NAMALWA (cell line): ENCODE measurements around the gene CNKSR2.

Source experiments
- DNase-seq: peaks from one replicate; pipeline ENCODE4 v3.0.0-alpha.2; 2015; ENCODE audit warnings: low spot score

CNKSR2 gene

DNA sequence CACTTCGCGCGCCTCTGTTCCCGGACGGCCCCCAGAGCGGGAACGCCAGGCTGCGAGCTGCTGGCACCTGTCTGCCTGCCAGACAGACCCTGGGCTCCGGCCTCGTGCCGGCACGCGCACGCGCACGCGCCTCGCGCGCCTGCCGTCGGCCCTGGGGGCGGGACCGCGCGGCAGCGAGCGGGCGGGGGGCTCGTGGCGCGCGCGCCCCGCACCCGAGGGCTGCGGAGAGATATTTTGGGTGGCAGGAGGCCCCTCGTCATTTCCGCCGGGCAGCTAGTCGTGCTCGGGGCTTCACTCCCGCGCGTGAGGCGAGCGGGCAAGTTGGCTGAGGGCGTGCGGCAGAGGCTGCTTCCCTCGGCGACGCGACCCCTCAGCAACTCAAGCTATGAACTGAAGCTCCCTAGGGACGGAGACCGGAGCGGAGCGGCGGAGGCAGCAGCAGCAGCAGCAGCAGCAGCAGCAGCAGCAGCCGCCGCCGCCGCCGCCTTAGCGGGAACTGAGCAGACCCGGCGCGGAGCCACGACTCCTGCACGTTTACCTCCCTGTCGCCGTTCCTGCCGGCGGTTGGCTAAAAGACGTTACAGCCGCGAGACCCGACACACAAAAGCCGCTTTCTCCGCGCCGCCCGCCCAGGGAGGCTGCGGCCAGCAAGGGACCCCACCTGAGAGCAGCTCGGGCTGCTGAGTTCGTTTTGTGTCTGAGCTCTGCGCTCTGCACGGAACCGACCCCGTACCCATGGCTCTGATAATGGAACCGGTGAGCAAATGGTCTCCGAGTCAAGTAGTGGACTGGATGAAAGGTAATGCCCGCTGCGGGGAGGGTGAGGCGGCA, at the start of gene CNKSR2:
Gene CNKSR2, plus strand, starts transcription at position 256 of the 831 bp plus-strand sequence. Its CDS starts 480 bp downstream, at position 736.
- DNase-seq: no peak

DNA sequence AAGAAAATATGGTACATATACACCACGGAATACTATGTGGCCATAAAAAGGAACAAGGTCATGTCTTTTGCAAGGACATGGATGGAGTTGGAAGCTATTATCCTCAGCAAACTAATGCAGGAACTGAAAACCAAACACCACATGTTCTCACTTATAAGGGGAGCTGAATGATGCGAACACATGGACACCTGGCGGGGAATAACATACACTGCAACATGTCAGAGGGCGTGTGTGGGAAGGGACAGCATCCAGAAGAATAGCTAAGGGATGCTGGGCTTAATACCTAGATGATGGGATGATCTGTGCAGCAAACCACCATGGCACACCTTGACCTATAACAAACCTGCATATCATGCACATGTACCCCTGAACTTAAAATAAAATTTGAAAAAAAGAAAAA, 19.5 kb upstream of the CNKSR2 start:
- DNase-seq: peak; percentile 2

DNA sequence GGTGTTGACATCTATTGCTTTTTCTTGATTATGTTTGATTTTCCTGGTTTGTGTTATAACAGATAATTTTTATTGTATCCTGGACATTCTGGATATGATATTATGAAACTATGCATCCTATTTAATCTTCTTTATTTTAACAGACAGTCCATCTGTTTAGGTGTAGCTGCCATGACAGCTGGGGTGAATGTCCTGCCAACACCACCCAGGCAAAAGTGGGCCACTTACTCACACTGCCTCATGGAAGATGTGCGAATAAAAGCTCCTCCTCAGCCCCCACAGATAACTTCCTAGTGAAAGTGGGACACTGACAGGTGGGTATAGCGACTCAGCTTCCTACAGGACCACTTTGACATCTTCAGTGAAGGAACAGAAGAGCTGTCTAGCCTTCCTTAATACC, 18.4 kb upstream of the CNKSR2 start:
- no peak for DNase-seq

DNA sequence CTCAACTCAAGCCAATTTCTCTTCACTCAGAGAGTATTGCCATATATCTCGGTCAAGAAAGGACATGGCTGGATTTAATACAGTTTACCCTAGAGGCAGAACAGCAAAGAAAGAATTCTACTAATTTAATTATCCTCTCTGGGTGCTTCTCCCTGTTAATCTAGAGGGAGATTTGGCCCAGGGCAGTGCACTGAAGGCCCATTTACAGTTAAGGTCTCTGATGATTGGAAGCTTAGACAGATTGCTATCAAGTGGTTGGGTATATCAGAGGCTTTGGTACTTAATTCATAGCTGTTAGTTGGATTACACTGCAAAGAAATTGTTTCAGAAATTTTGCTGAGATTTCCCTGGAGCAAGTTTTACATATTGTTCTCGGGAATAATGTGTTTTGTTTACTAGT, 4.6 kb upstream of the CNKSR2 start:
- DNase-seq: no peak

DNA sequence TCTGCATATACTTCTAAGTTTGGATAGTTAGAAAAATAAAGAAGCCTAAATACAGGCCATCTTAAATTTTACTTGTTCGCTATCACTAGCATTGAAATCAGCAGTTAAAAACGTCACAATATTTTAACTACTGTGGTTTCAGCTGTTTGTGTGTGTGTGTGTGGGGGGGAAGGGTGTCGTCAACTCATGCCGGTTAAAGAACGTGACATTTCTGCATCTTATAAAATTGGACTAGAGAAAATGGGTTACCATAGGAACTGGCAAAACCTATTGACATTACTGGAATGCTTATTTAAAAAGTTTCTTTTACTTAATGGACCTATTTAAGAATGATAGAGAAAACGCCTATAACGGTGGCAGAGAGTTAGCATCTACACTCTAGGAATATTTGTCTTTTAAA, 1.2 kb upstream of the CNKSR2 start:
- no peak for DNase-seq

DNA sequence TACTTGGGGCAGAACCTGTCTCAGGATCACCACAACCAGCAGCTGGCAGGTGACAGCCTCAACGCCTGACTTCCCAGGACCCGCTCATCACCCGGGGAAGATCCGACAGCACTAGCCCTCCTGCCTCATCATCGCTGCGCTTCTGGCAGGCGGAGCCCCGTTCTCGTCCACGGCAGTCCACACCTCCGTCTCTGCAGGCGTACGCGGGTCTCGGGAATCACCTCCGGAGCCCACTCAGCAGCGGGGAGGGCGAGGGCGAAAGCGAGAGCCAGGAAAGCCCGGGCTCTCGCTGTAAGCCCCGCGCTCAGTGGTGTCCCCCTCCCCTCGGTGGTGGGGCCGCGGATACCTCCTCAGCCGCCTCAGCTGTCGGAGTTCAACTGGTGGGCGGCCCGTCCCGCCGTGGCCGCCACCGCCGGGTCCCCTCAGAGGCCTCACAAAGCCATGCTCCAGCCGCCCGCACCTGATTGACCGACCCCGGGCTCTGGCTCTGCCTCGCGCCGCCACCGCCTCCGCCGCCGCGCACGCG, 518 bp upstream of the CNKSR2 start:
- no peak for DNase-seq

DNA sequence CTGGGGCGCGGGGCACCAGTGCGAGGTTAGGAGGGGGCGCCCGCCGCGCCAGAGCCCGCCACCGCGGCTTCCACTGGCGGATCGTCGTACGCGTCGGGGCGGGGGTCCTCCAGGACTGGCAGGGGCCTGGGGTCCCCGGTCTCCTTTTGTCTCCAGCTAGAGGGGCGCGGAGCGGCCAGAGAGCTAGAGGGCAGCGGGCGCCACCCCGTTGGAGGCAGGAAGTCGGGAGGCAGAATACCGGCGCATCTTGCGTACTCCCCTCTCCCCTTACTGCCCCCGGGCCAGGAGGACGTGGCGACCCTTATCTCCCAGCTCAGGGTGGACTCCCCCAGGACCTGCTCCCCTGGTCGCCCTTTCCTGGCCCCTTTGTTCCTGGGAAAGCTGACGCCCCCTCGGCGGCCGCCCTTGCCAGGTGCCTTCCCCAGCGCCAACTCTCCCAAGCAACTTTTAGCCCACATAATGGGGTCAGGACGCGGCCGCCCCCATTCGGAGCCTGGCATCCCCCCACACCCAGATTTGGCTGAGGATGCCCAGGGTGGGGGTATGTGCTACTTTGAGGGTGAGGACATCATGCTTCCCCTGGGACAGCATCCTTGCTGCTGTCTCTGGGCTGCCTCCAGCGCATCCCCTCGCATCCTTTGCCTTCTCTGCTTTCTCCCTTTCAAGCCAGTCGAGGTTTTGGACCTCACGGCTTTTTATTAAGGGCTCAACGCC, 933 bp downstream of the CNKSR2 start:
- no peak for DNase-seq

DNA sequence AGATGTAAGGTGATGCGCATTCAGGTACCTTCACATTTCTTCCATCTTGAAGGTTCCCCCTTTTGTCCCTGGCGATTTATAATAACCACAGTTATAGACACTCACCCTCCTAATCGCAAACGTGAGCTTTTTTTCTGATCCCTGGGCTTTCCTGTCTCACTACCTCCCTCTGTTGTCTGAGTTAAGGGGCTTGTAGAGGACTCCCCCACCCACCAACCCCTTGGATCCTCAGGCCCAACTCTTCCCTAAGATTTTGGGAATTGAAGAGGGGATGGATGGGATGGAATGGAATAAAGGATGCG, 1.4 kb downstream of the CNKSR2 start:
- no peak for DNase-seq

DNA sequence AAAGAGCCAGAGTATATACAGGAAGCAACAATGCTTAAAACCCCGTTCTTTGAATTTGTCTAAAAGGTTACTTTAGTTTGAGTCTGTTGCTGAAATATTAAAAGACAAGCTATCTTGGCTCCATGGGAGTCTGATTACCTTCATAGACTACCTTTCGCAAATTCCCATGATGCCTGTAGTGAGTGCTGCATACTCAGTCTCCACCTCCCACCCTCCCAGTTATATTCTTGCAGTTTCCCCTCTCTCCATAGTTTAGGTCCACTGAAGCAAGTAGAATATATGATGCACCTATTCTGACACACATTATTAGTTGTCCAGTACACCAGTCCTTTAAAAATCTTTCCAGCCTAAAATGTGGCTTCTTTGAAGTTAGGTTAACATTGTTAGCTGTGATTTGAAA, 2.4 kb downstream of the CNKSR2 start:
- DNase-seq: no peak

DNA sequence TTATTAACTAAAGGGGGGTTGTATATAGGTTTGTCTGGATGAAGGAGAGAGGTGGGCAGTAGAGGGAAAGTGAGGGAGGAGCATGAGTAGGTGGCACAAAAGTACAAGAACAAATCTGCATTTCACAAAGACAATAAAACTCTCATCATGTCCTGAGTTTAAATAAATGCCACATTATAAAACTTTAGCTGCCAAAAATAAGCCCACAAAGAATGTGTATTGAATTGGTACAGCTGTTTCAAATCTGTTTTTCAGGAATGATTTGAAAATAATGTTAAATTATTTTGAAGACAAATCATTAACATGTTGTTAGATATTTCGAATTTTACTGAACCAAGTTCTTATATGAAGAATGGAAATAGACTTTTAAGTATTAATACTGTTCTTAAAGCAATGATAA, 5.8 kb downstream of the CNKSR2 start:
- DNase-seq: no peak

DNA sequence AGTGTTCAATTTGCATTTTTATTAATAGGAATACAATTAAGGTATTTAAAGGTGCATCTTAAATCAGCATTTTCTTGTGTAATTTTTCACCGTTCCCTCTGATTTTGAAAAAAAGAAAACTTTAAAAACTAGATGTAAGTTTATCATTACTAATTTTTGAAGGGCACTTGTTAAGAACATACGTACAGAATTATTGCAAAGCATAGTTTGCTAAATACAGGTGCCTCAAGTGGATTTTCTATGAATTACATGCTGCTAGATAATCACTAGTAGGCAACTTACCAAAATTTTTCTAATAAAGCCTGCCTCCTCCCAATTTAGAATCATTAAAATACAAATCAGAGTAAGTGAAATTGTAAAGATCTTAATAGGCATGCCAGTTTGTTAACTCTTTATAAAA, 8.5 kb downstream of the CNKSR2 start:
- DNase-seq: peak; percentile 2

DNA sequence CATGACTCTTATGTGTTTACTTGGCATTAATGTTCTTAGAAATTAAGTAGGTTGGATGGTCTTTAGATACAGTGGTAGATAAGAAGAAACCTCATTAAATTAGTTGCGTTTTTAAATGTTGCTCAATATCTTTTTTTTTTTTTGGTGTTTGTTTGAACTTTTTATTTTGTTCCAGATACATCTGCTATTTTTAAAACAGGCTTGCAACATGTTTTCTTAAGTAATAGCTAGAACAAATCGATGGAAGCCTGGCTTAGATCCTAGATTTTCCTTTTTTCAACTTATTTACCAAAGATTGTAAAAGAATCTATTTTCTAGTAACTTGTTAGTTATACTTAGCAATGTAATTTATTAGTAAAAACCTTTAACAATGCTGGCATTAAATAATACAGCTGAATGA, 9.3 kb downstream of the CNKSR2 start:
- no peak for DNase-seq

DNA sequence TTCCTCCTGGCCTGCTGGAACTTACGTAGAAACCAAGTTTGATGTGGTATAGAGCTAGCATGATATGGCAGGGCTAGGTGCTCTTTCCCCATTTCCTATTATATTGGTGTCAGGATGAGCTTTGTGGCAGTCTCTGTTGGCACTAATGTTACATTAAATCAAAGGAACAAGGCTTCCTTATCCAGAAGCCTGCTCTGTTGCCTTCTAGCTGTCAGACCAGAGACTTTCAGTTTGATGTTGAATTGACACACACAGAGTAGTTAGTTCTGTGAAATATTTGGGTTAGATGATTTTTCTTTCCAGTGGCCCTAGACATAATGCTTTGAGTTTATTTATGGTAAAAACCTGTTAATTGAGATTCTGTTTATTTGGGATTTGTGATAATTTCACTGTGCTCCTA, 10.0 kb downstream of the CNKSR2 start:
- DNase-seq: no peak

DNA sequence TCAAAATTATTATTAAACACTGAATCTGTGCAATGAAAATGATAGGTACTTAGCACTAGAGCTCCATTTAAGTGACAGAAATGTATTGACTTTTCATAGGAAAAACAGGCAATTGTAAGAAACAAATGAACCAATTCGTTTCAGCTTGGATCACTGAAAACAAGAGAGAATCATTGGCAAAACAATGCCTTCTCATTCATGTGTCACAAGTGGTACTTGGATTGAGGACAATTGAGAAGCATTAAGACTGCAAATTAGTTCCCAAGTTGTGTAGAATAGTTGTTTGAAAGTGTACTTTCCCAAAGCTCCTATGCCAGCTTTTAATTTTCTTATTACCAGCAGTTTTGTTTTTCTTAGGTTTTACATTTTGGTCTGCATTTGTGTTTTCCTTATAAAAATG, 20.6 kb downstream of the CNKSR2 start:
- no peak for DNase-seq

DNA sequence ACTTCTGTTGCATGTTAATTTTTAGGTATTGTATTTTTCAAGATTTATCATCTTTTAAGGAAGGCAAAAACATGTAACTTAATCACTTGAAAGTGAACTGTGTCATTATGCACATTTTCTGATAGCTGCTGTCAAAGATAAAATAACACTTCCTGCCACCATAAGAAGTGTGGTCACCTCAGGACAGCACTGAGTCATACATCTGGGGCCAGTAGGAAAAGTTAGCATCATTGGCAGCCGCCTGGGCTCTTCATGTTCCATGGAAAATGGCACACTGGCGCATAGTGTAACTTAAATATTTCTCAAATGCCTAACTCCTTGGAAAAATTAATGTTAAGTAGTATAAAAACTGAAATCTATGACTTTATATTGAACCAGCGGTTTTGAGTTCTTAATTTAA, 24.2 kb downstream of the CNKSR2 start:
- DNase-seq: no peak

DNA sequence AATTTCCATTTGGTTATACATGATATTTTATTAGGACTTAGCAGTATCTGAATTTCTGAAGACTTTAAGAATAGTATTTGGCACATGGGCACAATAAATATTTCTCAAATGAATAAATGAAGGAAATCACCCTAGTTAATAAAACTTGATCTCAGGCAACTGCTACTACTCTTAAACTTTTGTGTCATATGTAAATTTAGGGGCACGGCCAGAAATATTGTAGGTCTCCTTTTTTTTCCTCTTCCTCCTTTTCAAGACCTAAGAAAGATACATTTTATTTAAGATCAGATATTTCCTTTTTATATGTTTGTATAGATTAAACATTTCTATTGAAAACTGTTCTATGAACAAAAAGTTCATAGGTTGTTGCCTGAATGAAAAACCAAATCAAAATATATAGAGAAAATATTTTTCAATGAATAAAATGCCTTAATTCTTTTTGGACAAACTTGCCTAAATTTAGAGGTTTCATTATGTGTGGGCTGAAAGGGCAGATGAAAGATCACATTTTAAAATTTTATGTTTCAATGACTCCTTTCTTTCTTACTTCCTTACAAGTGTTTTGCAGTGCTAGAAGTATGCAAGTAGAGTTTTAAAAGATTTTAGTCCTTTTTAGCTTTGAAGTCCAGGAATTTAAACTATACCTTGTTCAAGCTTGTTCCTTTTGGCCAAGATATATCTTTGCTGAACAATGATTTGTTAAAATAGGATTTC, 26.3 kb downstream of the CNKSR2 start:
- no peak for DNase-seq

DNA sequence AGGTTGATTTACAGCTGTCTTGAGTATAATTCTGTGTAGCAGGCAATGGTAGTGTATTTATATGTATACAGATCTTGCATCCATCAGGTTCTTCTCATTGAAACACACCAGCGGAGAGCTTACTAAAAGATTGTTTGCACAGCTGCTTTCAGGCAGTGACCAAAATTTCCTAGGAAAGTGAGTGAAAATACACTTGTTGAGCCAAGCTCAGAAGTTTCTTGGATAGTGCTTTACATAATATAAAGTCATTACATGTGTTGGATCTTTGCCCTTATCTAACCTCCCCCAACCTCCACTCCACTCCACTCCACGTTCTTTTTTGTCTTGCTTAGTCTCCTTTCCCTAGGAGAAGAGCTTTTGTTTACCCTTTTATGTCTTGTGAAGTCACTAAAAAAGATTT, 34.1 kb downstream of the CNKSR2 start:
- no peak for DNase-seq

DNA sequence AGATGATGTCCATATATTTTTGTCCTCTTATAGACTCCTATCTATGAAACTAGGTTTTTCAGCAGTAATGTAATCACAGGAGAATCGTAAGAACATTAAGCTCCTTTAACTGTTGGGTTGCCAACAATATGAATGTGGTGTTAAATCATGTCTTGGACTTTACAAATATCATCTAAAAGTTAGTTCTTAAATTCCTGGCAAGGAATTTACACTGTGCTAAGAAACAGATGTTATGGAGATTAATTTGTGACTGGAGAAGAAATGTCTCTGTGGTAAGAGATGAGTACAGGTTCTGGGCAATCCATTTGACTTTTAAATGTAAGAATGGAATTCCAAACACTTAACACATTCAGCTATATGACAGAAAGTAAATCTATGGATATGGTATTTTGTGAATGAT, 34.6 kb downstream of the CNKSR2 start:
- DNase-seq: no peak

DNA sequence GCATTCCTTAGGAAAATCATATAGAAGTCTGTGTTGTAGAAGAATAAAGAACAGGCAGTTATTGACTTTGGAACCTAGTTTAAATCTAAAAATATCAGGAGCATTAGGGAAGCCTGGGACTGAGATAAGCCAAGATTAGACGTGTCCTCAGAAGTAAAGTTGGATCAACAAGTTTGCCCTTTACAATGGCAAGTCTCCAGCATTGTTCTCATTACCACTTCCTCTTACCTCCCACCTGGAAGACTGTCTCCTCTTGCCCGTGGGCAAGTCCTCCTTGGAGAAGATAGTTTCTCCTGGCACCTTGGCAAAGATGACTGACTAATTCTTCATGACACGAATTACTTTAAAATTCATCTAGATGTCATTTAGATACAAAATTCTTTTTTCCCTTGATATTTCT, 37.8 kb downstream of the CNKSR2 start:
- DNase-seq: no peak

DNA sequence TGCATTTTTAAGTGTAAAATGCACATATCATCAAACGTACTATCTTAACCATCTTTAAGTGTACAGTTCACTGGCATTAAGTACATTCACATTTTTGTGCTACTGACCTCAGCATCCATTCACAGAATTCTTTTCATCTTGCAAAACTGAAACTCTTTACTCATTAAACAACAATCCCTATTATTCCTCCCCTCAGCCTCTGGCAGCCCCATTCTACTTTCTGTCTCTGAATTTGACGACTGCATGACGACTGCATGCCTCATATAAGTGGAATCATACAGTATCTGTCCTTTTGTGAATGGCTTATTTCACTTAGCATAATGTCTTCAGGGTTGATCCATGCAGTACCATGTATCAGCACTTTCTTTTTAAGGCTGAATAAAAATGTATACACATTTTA, 38.7 kb downstream of the CNKSR2 start:
- DNase-seq: no peak

DNA sequence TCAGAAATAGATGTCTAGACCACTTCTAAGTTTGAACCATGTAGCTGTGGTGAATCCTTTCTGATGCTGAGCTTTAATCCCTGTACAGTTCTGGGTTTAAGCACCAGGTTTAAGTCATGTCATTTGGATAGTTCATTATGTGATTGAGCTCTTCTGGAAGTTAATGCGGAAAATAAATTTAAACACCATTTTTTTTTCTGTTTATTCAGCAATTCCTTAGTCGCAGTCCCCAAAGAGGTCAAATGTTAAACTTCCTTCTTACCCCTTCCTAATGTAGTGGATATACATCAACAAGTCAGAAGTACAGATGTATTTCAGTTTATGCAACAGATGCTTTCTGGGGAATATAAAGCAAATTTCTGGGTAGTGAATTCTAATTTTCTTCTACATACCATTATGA, 52.9 kb downstream of the CNKSR2 start:
- DNase-seq: no peak

DNA sequence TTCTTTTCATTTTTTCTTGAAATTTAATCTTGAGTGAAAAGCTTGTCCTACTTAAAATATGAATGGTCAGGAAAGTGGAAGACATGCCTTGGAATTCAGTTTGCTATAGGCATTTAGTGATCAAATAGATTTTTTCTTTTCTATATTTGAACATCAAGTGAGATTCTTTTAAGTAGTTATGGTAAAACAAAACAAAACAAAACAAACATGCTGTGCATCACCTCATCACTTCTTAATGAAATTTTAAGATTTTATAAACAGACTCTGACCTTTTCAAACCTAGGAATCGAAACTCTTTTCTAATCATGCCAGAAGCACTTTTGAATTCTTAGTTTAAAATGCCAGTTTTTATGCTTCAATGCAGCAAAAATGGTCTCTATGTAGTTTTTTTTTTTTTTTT, 62.8 kb downstream of the CNKSR2 start:
- DNase-seq: no peak

DNA sequence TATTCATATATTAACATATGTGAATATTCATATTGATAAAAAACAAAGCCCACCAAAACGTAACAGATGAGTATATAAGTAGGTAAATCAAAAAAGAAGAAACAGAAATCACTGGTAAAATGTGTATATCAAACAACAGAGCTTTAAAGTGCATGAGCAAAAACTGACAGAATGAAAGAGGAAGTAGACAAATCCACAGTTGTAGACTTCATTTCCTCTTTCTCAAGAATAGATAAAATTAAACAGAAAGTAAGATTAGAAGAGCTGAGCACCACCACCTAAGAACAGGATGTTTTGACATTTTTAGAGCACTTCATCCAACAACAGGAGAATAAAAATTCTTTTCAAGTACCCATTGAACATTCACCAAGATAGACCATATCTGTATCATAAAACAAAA, 64.6 kb downstream of the CNKSR2 start:
- peak; percentile 47 for DNase-seq
